HG02571 (cell line): Measurements from ENCODE around the gene ATG10.
A peak's percentile ranks its signal among the peaks of the same experiment; 100 is the strongest.

Experiments
- ATAC-seq: cut with Tn5 transposase; IDR thresholded peaks from one replicate; pipeline ENCODE4 v1.9.1; 2021; ENCODE audit warnings: mild to moderate bottlenecking, moderate library complexity; ENCODE audit not compliant: unreplicated experiment

Gene ATG10

DNA sequence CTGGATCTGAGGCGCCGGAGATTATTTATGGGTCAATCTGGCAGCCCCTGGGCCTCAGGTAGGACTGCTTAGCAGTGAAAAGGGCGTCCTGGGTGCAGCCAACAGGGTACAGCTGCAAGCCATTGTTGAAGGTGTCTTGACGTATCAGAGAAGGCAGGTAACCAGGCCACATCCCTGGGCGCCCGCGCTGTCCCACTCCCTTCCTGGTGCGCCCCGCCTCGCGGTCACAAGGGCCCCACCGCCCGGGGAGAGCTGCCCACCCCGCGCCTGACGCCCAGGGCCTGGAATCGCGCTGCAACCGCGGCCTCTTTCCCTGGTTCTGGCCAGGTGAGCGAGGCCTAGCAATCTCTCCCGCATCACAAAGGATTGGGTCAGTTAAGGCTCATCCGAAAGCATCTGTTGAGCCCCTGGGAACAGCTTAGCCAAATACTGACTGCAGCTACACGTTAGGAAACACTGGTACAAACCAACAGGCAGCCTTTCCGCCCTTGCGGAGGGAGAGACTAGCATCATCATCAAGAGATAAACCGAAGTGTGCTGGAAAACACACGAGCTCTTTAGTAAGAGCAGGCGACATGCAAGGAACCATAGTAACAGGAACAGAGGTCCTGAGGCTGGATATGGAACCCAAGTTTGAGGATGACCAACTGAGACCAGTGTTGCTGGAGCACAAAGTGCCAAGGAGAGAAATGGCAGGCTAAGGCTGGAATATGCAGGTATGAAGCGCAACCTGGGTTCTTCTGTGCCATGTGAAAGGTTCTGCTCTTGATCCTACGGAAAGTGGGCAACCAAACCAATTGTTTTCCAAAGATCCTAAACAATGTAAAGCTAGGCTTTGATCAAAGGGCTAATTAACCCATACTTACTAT is 302.8 kb downstream of the ATG10 start:
- ATAC-seq, result no peak

DNA sequence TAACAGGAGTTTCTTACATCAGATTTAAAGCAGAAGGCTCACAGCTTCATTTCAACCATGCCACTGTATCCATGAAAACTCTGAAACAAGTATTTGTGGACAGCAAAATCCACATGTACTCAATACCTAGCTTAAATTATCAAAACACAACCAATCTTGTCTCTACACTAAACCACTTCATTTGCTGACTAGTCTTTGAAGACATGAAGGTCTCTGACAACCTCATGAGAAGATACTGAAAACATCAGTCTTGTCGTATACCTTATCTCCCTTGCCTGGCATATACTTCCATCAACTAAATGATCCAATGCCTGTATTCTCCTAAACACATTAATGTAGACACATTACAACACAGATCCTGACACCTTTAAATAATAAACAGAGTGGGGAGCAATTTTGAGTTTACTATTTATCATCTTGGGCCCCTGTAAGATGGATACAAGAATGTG is 303.4 kb downstream of the ATG10 start:
- no peak for ATAC-seq

DNA sequence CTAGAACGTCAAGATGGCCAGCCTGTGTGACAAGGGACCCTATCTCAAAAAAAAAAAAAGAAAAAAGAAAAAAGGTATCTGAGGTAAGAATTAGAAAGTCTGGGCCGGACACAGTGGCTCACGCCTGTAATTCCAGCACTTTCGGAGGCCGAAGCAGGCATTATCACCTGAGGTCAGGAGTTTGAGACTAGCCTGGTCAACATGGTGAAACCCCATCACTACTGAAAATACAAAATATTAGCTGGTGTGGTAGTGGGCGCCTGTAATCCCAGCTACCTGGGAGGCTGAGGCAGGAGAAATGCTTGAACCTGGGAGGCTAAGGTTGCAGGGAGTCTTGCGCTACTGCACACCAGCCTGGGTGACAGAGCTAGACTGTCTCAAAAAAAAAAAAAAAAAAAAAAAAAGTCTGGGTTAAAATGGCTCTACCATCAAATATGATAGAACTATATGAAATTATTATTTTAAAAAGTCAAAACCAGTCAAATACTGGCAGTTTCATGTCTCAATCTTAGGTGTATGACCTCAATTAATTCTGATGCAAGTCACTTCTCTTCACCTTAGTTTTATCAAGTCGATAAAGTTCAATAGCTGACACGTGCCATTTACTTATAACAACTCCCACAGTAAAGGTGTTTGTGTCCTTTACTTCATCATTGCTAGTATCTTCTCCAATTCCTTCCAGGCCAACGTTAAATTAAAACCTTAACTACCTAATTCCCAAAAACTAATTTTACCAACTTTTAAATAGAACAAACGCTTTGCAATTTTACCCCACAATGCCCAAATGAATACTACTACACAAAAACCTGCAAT is 305.2 kb downstream of the ATG10 start:
- no peak for ATAC-seq

DNA sequence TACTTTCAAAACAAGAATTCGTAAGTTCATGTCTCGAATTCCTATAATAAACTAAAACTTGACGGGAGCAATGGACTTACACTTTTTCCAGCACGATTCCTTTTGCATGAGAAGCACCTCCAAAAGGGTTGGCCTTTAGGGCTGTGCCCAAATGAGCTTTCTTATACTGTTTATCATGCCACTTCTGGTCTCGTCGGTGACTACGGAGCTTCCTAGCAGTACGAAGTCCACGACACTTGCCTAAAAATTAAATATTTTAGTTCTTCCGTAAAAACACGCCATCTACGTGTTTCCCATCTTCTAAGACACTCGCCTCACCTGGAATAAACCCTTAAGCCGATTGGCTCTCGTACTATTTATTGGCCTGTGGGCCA is 305.8 kb downstream of the ATG10 start:
- no peak for ATAC-seq

DNA sequence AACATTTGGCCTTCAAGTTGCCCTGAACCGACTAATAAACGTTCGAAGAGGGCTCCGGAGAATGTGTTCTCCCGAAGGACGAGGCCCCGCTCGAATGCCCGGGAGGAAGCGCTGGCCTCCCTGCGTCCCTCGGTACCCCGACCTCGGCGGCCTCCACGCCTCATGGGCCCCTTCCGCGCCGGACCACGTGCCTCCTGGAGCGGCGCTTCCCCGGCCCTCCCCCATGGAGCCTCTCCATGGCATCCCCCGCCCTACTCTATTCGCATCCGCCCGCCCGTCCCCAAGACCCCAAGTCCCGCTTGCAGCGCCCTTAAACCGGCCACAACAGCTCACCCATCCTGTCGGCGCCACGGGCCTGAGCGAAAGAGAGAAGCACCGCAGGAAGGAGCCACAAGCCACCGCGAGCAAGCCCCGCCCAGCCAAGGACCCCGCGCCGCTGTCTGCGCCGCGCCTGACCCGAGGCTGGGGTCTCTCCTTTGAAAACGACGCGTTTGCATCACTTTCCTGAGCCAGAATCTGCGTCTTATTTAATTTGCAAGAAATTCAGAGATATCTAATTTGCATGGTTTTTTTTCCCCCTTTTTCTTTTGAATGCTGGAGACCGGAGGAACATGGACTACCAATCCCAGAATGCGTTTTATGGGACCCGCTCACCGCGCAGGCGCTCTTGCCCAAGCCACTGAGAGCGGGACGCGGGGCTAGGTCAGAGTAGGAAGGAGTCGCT is 306.3 kb downstream of the ATG10 start, which contains the start of gene RPS23:
Gene RPS23, minus strand, starts transcription at position 368 of the 724 bp plus-strand sequence. Its CDS starts 31 bp downstream, at position 337.
- ATAC-seq, result peak; percentile 93

DNA sequence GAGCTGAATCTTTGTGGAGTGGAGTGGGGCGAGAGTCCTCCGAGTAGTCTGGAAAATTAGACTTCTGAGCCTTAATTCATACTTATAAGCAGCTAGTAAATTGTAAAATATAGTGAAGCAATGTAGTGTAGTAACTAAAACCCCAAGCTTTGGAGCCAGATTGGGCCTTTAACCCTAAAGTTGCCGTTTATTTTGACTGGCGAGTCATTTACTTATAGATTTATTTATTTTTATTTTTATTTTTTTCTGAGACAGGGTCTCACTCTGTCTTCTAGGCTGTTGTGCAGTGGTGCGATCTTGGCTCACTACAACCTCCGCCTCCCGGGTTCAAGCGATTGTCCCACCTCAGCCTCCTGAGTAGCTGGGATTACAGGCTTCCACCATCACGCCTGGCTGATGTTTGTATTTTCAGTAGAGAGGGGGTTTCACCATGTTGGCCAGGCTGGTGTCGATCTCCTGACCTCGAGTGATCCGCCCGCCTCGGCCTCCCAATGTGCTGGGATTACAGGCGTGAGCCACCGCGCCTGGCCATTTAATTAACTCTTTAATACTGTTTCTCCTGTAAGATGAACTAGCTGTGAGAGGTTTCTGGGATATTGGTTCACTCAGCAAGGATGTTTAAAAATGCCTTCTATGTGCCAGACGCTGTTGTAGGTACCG is 307.0 kb downstream of the ATG10 start:
- ATAC-seq, result no peak

DNA sequence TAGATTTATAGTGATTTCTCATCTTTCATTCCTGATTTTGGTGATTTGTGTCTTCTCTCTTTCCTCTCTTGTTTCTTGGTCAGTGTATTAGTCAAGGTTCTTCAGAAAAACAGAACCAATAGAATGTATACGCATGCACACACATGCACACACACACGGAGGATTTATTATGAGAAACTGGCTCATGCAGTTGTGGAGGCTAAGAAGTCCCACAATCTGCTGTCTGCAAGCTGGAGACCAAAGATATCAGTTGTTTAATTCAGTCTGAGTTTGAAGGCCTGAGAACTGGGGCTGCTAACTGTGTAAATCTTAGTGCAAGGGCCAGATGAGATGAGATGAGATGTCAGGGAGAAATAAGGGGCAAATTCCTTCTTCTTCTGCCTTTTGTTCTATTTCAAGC is 312.1 kb downstream of the ATG10 start:
- ATAC-seq, result no peak

DNA sequence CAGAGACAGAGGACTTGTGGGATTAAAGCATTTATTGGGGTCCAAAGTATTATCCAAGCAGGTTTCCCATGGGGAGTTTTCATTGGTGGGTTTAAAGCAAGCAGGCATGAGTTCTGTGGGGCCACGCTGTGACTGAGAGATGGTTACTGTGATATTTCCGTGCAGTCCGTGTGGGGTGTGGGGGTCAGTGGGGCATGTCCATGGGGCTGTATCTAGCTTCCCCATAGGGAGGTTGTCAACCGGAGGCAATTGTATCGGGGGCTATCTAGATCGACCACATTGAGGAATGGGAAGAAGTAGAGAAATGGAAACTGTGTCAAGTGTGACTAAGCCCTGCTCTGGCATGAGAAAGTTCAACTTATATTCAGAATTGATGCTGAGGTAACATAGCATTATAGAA is 313.4 kb downstream of the ATG10 start:
- no peak for ATAC-seq

DNA sequence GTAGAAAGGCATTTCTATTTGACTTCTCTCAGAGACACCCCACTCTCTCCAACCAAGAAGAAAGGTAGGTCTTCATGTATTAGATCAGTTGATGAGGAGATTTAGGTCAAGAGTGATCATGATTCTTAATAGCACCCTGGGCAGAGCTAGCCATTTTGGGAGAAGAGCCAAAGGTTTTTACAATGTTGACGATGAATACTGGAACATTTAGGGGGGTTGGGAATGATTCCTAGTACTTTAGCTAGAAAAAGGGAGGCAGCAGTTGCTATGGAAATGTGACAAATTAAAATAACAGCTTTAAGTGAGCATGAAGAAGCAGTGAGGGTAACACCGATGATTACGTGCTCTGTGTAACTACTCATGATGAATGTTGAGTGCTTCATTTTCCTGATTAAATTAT is 315.8 kb downstream of the ATG10 start:
- no peak for ATAC-seq

DNA sequence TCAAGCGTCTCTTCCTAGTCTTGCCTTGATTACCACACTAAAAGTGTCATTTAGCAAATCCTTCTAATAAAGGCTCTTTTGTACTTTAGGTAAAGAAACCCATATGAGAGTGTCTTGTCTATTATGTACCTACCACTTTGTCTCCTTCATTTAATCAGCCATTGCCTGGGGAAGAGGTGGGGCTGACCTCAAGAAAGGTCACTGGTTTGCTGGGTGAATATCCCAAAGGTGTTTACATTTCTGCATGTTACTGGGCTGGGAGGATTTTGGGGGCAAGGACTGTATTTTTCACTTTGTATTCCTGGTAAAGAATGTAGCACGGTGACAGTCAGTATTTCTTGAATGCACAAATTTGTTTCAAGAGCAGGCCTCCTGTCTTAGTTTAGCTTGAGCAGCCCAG is 318.2 kb downstream of the ATG10 start:
- no peak for ATAC-seq

DNA sequence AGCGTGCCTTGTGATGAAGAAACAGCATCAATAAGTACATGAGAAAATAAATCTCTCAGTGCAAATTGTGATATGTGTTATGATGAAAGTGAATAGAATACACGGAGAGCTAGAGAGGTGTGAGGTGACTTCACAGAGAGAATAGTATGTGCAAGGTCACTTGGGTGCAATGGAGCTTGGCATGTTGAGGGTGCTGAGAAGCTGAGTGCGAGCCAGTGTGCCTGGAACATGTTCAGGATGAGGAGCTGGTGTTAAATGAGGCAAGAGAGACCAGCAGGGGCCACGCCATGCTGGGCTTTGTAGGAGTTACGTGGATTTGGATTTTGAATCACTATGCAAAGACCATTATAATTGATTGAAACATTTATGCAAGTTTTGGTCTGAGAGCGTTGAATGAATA is 319.1 kb downstream of the ATG10 start:
- no peak for ATAC-seq

DNA sequence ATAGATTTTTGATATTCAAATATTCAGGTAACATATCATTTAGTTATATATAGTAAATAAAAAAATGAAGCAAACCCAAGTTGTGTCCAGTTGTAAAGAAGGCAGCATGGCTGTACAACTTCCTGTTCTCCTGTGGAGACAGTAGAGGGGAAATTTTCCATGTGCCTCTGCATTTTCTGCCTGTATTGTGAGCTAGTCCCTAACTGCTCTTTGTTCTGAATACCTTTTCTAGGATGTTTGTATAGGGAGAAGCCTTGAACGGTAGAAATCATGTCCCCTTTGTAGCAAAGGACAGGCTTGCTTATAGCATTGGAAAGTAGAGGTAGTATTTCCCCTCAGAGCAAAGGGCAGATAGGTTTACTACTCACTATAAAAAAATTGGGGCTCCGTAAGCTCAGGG is 319.6 kb downstream of the ATG10 start:
- ATAC-seq, result no peak

DNA sequence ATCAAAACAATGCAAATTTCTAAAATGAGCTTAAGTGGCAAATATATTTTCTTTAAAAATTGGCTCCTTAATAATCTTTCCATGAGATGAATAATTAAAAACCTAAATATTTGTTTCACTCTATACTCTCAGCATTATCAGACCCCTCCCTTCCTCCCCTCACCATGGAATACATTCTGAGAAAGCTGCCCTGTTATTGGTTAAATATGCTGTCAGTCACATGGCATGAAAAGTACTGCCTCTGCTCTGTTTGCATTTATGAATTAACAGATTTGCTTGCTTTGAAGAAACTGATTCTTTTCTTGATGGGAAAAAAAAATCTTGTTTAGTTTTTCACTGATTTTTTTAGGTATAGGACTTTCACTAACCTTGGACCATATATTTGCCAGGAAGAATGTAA is 323.3 kb downstream of the ATG10 start:
- no peak for ATAC-seq

DNA sequence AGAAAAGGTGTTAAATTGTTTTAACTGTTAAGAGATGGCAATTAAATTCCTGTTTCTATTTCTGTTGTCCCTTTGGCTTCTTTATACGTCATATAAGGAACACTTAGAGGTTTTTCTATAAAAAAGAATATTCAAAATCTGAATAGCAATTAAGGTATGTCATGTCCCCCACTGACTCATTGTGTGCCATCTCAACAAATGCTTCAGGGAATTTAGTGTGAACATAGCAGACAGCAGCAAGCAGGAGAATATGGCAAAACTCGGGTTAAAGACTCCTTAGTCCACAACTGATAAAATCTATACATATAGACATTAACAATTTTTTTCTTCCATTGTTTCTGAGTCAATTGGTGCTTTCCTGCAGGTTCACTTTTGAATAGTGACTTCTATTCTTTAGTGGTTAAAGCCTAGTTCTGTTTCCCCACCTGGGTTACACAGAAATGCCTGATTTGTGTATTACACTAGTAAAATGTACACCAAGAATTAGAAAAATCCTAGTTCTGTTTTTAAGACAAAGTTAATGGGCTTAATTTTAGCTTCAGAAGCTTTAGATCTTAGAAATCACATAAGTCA is 324.2 kb downstream of the ATG10 start:
- ATAC-seq, result no peak

DNA sequence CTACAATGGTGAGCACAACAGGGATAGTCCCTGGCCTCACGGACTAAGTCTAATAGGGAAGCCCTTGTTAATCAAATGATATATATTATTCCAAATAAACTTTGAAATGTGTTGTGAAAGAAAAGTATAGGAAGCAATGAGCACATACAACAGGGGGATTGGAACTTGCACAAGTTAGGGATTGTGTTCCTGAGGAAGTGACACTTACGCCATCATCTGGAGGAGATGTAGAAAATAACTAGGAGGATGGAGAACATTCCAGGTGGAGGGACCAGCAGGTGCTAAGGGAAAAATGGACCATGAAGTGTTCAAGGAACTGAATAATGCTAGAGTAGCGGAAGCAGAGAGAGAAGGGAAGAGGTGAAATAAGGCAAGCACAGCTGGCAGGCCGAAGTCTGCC is 325.1 kb downstream of the ATG10 start:
- ATAC-seq, result no peak

DNA sequence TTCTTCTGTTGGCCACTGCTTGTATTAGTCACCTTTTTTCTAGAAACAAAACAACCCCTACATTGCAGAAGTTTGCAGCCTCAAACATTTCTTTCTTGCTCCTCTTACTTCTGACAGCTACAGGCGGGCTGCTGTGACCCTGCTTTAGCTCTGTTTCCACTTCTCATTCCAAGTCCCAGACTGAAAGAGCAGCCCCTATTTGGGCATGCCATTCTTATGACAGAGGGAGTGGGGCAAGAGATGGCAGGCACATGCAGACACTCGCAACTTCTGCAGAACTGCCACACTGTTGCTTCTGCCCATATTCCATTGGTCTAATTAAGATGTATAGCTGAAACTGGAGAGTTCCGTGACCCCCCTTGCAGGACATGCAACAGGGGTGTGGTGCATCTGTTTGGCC is 325.9 kb downstream of the ATG10 start:
- ATAC-seq, result no peak

DNA sequence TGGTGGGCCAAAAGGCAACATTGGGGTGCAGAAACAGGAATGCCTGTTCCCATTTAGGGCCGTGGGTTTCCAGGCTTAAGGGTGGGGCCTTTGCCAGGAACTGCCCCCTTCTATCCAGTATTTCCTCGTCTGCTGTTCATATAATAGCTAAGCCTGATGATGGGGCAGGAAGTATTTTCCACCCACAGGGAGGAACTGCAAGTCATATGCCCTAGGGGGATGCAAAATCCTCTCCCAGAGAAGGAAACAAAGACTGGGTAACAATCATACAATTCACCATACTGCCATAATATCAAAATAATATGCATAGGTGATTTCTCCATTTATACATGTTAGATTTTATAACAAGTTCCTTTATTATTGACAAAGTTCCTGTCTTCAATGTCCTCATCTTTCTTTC is 326.8 kb downstream of the ATG10 start:
- ATAC-seq, result no peak

DNA sequence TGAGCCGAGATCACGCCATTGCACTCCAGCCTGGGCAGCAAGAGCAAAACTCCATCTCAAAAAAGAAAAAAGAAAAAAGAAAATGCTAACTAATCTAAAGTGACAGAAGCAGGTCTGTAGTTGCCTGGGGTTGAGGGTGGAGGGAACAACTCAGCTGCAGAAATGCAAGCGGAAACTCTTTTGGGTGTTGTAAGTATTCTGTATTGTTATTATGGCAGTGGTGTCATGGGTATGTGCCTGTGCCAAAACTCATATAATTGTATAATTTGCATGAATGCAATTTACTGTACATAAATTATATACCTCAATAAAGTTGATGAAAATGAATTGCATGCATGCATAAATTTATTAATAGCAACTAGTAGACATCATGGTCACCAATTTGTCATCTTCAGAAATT is 329.4 kb downstream of the ATG10 start:
- ATAC-seq, result no peak
